Measurements from ENCODE around the gene BABAM2. TPM values are rescaled to one million over a fixed set of nuclear protein-coding genes. Genes with fewer than 3 reads are reported as not detected.

BABAM2 gene
- total RNA-seq, 1 experiment from 2014 or later, result 27.1 TPM

- H3K27ac Mint-ChIP-seq, result no peak overlapping the region
- no peak overlapping the region for H2AFZ ChIP-seq (ENCODE audit: low read length)
These were observed 476.2 kb downstream of the BABAM2 start for GRCh38 chr2:28366496-28367282.

More at GRCh38 chr2:28366496-28367282, 476.2 kb downstream of the BABAM2 start:
- no peak overlapping the region for H2BK20ac ChIP-seq (ENCODE audit: low read depth, low read length, poor library complexity, severe bottlenecking)
- no peak overlapping the region for H2BK15ac ChIP-seq (ENCODE audit: low read depth, low read length)
- H3K79me1 ChIP-seq (ENCODE audit: insufficient read depth, low read depth, low read length, poor library complexity, severe bottlenecking), result no peaks in the 10 kb centered on the region
- no peak overlapping the region for H2BK12ac ChIP-seq (ENCODE audit: insufficient read length, low read depth, low read length)
- WGBS (ENCODE audit: extremely low coverage, insufficient read length, low lambda C conversion rate), result no CpG with 5 or more reads among the region's 19 CpGs
- no peak overlapping the region for H3K18ac ChIP-seq (ENCODE audit: insufficient read length, low read depth, low read length)
- H3K14ac ChIP-seq (ENCODE audit: insufficient read depth, low read length), result no peak overlapping the region
- H3K4me3 Mint-ChIP-seq, result no peak overlapping the region
- H2BK5ac ChIP-seq (ENCODE audit: insufficient read length, low read length), result no peak overlapping the region
- no peaks in the 10 kb centered on the region for H4K20me1 ChIP-seq (ENCODE audit: control insufficient read depth, insufficient read depth, insufficient read length)
- peaks cover 17 to 21% of the 10 kb centered on the region in 2 experiments for H3K4me1 Mint-ChIP-seq
- H3K79me2 ChIP-seq (ENCODE audit: insufficient read depth, low read length), result no peaks in the 10 kb centered on the region
- H2AK5ac ChIP-seq (ENCODE audit: insufficient read length, low read length), result no peak overlapping the region
- H3K23me2 ChIP-seq (ENCODE audit: insufficient read length, low read depth, low read length, poor library complexity, severe bottlenecking), result no peaks in the 10 kb centered on the region
- H4K8ac ChIP-seq (replicated peaks; ENCODE audit: insufficient read length, low read depth, low read length), result no peak overlapping the region
- DNase-seq, result no peak
- no peak overlapping the region for H3K9ac ChIP-seq (ENCODE audit: extremely low read depth, insufficient read length, low read length)
- H3K27me3 Mint-ChIP-seq (ENCODE audit: low read depth), result peaks cover 10% of the 10 kb centered on the region
- H3K9me3 ChIP-seq (ENCODE audit: control insufficient read depth, low read depth, low read length), result no peaks in the 10 kb centered on the region
- H3T11ph ChIP-seq (ENCODE audit: low read length), result no peak overlapping the region
- H3K27me3 ChIP-seq (ENCODE audit: insufficient read depth, low read length), result no peaks in the 10 kb centered on the region
- H3K56ac ChIP-seq (ENCODE audit: insufficient read length, low read depth, low read length), result no peak overlapping the region
- no peak overlapping the region for H3K27ac ChIP-seq (ENCODE audit: insufficient read length, low read depth, low read length)
- TF ChIP-seq CTCF (conservative IDR thresholded peaks at IDR 0.05), result no peak
- H3K23ac ChIP-seq (ENCODE audit: insufficient read length, low read depth, low read length), result no peak overlapping the region
- H3K4ac ChIP-seq (ENCODE audit: low read depth, low read length), result no peak overlapping the region
- no peak overlapping the region for H3K4me2 ChIP-seq (ENCODE audit: insufficient read depth, insufficient read length, low read length)
- H3K4me1 ChIP-seq (ENCODE audit: insufficient read depth, low read length), result no peaks in the 10 kb centered on the region
- H4K5ac ChIP-seq (ENCODE audit: insufficient read length, low read depth, low read length), result no peak overlapping the region
- H2BK120ac ChIP-seq (ENCODE audit: low read depth, low read length, poor library complexity, severe bottlenecking), result no peak overlapping the region
- no peak overlapping the region for H4K91ac ChIP-seq (ENCODE audit: insufficient read length, low read depth, low read length)
- H3K36me3 Mint-ChIP-seq (ENCODE audit: insufficient read depth in 1 of 3, low read depth in 3 of 3), result no peaks in the 10 kb centered on the region
- no peaks in the 10 kb centered on the region for H3K9me3 Mint-ChIP-seq

All from H9 (cell line).